Hepatic stellate cell (primary cell): Measurements from ENCODE around the gene ZNHIT2.

Source experiments
- DNase-seq: peaks from one replicate; pipeline ENCODE4 v3.0.0; 2011; ENCODE audit warnings: low spot score

Gene ZNHIT2

DNA sequence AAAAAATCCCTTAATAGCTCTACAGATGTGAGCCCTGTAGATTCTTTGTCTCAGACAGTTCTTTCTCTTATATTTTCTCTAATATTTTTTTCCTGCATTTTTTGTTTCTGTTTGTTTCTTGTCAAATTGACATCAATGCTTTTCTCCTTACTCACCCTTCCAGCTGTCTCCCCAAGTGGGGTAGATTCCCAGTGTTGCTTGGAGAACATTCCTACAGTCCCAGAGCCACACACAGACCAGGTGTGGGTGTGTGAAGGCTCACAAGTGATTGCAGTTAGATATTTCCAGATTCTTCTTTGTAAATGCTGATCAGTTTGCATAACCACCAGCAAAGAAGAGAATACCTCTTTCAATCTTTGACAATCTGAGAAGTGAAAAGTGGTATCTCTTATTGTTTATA, 14.0 kb downstream of the ZNHIT2 start:
- no peak for DNase-seq

DNA sequence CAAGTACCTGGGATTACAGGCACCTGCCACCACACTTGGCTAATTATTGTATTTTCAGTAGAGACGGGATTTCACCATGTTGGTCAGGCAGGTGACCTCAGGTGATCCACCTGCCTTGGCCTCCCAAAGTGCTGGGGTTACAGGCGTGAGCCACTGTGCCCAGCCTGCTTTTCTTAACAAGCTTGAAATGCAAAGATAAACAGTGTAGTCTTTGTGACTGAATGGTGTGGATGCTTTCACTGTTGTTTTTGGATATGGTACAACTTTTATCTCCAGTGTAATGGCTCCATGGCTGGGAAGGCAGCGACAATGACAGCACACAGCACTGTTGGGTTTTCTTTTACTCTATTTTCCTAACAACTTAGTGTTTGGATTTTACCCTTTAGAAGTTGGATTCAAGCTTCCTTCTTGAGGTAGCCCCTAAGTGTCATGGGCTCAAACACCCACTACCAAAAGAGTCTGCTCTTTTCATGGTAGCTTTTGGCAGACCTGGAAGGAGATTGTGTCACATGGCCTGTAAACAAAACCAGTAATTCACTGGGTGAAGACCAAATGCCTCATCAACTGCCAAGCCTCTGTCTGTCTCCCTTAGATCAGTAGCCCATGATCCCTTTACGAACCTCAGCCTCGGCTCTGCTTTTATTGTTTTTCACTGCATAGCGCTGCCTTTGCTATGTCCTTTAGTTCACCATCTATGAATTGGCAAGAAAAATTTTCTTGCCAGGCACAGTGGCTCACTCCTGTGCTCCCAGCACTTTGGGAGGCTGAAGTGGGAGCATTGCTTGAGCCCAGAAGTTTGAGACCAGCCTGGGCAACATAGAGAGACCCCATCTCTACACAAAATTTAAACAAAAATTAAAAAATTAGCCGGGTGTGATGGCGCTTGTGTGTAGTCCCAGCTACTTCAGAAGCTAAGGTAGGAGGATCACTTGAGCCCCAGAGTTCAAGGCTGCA, 15.1 kb downstream of the ZNHIT2 start:
- DNase-seq: no peak

DNA sequence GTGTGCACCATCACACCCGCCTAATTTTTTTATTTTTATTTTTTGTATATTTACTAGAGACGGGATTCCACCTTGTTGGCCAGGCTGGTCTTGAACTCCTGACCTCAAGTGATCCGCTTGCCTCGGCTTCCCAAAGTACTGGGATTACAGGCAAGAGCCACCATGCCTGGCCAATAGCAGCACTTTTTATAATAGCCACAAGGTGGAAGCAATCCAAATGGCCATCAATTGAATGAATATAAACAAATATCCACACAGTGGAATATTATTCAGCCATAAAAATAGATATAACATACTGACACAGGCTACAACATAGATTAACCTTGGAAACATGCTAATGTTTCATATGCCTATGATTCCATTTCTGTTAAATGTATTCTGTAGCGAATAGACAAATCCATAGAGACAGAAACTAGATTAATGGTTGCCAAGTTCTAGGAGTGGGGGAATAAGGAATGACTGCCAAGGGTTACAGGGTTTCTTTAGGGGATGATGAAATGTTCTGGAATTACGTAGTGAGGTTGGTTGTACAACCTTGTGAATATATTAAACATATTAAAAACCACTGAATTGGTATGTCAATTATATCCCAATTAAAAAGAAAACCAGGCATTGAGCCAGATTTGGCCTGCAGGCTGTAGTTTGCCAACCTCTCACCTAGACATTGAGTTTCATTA, 16.7 kb downstream of the ZNHIT2 start:
- DNase-seq: no peak

DNA sequence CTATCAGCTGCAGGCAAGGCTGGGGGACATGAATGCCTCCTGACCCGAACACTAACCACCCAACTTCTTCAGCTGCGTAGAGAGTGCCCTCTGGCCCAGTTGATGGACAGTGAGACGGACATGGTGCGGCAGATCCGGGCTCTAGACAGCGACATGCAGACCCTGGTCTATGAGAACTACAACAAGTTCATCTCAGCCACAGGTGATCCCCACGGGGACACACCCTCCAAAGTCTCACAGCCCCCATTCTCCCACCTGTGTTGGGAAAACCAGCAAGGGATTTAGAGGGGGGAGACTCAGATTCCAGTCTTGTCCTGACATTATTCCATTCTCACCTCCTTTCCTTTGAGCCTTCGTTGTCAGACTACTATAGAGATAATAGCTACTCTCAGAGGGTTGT, 20.6 kb downstream of the ZNHIT2 start:
- DNase-seq: no peak

DNA sequence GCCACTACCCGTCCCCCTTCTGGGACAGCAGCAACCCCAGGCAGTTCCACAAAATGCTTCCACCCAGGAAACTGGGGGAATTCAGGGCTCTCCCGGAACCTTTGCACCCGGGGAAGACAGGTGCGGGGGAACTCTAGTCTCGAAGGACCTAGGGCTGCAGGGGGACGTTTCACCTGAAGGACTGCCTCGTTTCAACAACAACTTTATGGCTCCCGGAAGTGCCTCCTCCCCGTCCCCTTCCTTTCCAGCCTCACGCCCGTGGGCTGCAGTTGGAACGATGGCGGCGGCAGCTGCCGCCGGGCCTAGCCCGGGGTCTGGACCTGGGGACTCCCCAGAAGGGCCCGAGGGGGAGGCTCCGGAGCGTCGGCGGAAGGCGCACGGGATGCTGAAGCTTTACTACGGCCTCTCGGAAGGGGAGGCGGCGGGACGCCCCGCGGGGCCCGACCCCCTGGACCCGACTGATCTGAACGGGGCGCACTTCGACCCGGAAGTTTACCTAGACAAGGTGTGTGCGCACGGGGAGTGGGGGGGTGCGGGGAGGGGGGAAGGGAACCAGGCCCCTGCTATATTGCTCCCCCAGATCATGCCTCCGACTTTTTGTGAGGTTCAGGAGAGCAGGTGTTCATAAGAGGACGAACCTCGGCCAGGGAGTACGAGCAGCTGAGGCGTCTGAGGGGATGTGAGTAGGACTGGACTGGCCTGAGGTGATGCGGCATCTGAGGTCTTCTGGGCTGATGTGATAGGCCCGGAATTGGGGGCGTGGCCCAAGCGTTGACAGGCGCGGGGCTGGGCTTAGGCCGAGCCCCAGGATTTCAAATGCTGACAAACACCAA, 21.3 kb downstream of the ZNHIT2 start, which contains the start of gene VPS51:
VPS51 (plus strand) TSS at position 241 of the 833 bp plus-strand sequence; CDS start at position 278, 37 bp downstream.
- DNase-seq: peak; percentile 96

GRCh38 chr11:65095427-65095826, 22.1 kb downstream of the ZNHIT2 start:
- no peak for DNase-seq

DNA sequence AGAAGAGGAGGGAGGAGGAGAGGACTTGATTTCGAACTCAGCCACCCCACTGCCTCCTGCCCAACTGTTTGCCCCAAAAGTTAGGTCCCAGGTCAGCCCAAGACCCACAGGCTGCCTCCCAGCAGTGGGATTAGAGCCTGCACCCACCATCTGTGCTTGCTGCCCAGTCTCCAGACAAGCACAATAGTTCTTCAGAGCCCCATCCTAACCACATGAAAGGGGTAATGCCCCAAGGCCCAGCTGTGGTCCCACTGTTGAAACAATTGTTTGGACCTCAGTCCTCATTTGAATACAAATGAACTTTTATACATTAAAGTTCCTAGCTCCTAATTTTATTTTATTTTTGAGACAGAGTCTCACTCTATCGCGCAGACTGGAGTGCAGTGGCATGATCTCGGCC, 26.9 kb downstream of the ZNHIT2 start:
- no peak for DNase-seq

DNA sequence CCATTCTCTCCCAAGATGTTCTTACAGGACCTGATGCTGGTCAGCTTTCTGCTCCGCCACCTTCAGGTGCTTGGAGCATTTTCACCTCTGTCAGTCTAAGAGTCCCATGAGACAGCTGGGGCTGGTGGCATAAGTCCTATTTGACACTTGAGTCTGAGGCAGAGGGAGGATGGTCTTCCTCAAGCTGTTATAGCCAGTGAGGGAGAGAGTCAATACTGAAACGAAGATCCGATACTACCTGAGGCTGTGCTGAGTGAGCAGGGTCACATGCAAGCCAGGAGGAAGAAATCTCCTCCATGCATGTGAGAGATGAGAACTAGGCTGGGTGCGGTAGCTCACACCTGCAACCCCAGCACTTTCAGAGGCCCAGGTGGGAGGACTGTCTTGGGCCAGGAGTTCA, 27.9 kb downstream of the ZNHIT2 start:
- no peak for DNase-seq

DNA sequence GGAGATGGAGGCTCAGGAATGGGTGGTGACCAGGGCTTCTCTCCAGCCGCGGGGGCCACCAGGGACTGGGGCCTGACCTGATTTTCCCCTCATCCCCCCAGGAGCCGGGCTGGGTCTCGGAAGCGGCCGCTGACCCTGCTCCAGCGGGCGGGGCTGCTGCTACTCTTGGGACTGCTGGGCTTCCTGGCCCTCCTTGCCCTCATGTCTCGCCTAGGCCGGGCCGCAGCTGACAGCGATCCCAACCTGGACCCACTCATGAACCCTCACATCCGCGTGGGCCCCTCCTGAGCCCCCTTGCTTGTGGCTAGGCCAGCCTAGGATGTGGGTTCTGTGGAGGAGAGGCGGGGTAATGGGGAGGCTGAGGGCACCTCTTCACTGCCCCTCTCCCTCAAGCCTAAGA, 29.7 kb downstream of the ZNHIT2 start:
- no peak for DNase-seq

DNA sequence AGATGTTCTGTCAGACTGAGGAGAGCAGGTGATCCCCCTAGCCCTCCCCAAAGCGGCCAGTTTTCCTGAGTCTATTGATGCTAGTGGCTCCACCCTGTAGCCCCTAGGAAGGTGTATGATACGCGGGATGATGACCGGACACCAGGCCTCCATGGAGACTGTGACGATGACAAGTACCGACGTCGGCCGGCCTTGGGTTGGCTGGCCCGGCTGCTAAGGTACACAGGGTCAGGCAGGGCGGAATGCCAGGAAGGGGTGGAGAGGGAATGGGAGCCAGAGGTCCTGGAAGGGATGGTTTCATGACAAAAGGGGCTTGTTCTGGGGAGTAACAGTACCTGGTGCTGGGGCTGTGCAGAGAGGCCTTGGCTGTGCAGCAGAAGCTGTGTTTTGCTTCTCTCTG, 30.3 kb downstream of the ZNHIT2 start:
- DNase-seq: no peak

GRCh38 chr11:65086809-65087208, 30.7 kb downstream of the ZNHIT2 start:
- DNase-seq: no peak

- DNase-seq: no peak
These were observed 32.1 kb downstream of the ZNHIT2 start for GRCh38 chr11:65085446-65085845.

- DNase-seq: no peak
These were observed 32.7 kb downstream of the ZNHIT2 start for GRCh38 chr11:65084598-65085375.

DNA sequence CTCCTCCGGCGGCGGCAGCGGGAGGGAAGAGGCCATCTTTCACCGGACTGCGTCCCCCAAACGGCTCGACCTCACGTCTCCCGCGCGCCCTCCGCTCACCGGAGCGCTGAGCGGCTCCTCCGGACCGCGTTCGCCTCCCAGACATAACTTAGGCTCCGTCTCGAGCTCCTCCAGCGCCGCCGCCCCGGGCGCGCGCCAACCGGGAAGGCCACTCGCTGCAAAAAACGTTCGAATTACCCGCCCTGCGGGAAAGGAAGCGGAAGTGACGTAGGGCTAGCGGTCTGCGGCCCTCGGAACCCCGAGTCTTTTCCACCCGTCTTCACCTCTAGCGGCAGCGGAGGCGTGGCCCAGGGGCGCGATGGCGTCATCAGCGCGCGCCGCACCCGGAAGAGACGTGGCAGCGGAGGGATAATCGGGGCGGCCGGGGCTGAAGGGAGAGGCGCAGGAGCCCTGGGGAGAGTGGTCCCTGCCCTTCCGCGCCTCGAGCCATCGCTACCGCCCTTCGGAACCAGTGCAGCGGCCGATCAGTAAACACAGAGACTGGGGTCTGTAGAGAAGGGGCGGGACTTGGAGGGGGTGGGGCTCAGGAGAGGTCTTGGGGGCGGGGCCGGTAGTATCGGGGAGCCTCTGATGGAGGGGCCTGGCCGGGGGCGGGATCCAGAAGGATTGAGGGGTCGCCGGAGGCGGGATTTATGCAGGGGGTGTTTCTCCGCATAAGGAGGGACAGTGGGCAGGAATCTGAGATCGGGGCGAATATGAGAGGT, 33.5 kb downstream of the ZNHIT2 start, which contains the start of the genes CDCA5 and ZFPL1:
CDCA5 (minus strand) TSS at position 207 of the 764 bp plus-strand sequence; CDS start at position 145, 62 bp downstream.
ZFPL1 (plus strand) TSS at position 389 of the 764 bp plus-strand sequence. CDS start 477 bp downstream, outside the sequence.
- DNase-seq: peak; percentile 99

DNA sequence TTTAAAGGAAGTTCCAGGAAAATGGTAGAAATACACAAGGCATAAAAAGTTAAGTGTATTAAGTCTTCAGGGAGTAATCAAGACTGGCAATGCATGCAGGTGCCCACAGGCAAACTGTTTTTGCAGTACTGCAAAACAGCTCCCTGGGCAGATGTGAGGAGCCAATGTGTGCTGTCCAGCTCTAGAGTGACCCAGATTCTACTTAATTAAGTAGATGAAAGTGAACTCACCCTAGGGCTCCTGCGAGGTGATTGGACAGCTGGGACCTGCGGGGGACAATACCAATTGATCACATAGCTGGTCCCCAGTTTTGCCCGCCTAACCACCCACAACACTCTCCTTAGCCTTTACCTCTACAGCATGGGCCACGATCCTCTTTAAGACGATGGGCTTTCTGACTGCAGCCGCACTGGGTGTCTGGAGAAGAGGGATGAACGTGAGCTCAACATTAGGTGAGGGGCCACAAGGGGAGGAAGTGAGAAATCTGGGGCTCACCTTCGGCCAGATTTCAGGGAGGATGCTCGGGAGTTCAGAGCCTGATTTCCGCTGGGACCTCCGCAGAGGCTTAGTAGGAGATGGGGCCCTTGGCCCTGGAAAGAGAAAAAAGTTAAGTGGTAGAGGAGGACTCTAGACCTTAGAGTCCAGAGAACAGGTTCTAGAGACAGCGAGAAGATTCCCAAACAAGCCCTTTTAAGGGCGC, 34.2 kb downstream of the ZNHIT2 start:
- no peak for DNase-seq

DNA sequence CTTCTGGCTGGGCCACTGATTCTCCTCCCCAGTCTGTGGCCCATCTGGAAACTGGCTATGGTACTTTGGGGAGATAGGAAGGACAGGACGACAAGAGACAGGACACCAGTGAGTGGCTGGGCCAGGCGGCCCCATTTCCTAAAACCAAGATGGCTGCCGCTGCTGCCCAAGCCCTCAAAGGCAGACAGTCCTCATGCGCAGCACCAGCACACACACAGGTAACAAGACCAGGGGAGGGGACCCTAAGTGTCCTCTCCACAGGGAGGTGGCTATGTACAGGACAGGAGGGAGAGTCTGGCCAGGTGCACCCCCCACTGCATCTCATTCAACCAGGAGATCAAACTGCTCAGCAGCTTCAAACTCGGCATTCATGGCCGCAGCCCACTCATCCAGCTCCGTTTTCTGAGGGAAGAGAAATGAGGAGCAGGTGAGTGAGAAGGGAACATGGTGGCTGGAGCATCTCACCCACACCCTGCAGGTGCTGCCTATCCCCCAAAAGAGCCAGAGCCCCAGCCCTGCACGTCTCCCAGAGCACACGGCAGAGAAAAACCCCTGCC, 38.6 kb downstream of the ZNHIT2 start:
- DNase-seq: no peak

DNA sequence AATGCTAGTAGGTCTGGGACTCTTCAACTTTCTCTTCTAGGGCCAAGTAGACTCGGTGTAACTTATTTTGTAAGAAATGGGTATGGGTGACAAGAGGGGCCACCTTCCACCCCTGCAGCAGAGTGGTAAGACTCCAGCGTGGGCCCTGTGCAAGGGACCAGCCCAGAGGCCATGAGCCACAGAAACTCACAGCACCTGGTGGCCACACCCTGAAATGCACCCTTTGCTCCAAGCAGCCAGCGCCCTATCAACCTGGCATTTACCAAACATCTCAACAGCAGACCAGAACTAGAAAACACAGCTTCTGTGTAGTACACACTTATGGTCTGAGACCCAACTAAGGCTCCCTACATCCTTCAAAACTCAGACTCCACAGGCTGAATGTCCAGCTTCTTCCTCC, 39.4 kb downstream of the ZNHIT2 start:
- peak; percentile 63 for DNase-seq

DNA sequence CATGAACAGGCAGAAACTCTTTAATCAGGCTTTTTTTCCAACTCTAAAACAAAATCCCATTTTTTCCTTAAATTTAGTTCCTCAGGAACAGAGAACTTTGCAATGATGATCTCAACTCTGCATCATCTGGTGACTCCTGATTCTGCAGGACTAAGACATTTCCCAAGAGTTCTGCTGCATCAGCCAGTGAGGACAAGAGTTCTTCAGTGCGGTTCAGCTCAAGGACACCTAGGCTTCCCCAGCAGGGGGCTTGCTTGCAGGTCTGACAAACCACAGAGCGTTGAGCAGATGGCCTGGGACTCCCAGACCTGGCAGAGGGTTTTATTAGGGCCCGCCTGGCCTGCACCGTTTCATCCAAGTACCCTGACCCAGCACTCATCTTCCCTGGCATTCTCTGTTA, 40.0 kb downstream of the ZNHIT2 start:
- DNase-seq: no peak

DNA sequence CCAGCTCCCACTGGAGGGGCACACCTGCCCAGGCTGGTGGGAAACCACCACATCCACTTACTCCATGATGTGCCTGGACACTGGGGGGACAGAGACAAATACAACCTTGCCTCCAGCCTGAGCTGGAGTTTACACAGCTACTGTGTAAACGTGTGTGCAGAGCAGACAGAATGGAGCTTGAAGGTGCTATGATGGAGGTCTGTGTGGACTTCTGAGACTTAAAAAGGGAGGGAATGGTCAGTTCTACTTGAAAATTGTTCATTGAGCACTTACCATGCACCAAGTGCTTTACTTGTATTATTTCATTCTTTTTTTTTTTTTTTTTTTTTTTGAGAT, 44.9 kb downstream of the ZNHIT2 start:
- no peak for DNase-seq
